ENCODE data around the gene USP11.

The USP11 gene

GRCh38 chrX:47202877-47203276, 29.9 kb upstream of the USP11 start:
- DNase-seq (ENCODE audit: low read depth in 2 of 2): no peak

- DNase-seq (ENCODE audit: low read depth in 2 of 2): no peak
Measured at GRCh38 chrX:47204970-47205369, 27.8 kb upstream of the USP11 start.

DNA sequence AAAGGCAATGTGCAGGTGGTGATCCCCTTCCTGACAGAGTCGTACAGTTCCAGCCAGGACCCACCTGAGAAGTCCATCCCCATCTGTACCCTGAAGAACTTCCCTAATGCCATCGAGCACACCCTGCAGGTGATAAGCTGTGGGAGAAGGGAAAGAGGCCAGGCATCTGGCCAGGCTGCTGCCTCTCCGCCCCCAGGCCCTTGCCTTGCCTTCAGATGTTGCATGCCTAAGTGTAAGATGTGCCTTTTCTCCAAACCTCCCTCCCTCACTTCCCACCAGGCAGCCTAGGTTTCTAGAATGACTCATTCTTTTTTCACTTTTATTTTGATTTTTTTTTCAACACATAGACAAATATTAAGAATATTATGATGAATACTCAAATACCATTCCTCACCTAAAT, 26.5 kb upstream of the USP11 start:
- DNase-seq (ENCODE audit: low read depth in 2 of 2): no peak

DNA sequence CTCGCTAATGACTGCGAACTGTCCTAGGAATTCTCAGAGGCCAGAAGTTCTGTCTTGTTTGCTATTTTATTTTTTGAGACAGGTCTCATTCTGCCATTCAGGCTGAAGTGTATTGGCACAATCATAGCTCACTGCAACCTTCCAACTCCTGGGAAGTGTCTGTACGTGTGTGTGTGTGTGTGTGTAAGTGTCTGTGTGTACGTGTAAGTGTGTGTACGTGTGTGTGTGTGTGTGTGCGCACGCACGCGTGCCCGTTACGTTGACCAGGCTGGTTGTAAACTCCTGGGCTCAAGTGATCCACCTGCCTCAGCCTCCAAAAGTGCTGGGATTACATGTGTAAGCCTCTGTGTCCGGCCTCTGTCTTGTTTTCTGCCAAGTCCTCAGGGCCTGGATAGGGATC, 24.7 kb upstream of the USP11 start:
- DNase-seq (ENCODE audit: low read depth in 2 of 2): no peak

DNA sequence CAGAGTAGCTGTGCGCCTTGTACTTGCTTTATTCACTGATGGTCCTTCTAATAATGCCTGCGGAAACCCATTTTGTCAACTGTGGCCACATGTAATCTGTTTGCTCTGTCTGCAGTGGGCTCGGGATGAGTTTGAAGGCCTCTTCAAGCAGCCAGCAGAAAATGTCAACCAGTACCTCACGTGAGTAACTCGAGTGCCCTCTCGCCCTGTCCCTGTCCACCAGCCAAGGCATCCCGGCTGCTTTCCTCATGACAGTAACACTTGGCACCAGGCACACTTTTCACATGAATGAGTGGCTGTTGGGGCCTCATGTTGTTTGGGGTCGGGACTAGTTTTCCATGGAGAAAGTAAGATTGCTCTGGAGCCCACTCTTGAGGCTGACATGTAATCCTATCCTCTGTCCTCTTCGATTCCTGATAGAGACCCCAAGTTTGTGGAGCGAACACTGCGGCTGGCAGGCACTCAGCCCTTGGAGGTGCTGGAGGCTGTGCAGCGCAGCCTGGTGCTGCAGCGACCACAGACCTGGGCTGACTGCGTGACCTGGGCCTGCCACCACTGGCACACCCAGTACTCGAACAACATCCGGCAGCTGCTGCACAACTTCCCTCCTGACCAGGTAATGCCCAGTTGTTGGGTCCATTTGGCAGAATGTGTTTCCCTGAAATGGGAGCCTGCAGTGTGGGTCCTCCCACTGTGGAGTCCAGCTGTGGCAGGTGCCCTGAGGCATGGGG, 23.1 kb upstream of the USP11 start:
- DNase-seq (ENCODE audit: low read depth in 2 of 2): no peak

DNA sequence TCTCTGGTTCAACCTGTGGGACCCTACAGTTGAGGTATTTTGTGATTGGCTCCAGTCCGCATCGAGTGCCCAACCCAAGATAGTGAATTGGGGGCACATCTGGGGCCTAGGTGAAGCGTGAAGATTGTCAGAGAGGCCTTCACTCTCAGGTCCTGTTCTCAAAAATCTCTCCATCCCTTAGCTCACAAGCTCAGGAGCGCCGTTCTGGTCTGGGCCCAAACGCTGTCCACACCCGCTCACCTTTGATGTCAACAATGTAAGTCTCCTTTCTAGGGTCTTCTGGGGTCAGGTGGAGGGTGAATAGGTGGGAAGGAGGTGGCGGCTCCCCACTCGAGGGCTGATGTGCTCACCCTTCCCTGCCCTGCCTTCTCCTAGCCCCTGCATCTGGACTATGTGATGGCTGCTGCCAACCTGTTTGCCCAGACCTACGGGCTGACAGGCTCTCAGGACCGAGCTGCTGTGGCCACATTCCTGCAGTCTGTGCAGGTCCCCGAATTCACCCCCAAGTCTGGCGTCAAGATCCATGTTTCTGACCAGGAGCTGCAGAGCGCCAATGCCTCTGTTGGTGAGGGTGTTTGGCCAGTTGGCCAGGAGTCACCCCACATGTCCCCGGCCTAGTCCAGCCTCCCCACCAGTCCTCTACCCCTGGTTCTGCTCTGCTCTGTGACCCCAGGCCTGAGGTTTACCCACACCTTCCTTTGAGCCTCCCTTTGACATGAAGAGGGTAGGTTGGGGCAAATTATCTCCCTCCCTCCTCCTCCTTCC, 22.0 kb upstream of the USP11 start:
- no peak for DNase-seq (ENCODE audit: low read depth in 2 of 2)

GRCh38 chrX:47212381-47213293, 20.2 kb upstream of the USP11 start:
- no peak for DNase-seq (ENCODE audit: low read depth in 2 of 2)

- no peak for DNase-seq (ENCODE audit: low read depth in 2 of 2)
Measured at GRCh38 chrX:47214435-47215077, 18.3 kb upstream of the USP11 start.

- DNase-seq (ENCODE audit: low read depth in 2 of 2): no peak
Measured at GRCh38 chrX:47215291-47215900, 17.4 kb upstream of the USP11 start.

DNA sequence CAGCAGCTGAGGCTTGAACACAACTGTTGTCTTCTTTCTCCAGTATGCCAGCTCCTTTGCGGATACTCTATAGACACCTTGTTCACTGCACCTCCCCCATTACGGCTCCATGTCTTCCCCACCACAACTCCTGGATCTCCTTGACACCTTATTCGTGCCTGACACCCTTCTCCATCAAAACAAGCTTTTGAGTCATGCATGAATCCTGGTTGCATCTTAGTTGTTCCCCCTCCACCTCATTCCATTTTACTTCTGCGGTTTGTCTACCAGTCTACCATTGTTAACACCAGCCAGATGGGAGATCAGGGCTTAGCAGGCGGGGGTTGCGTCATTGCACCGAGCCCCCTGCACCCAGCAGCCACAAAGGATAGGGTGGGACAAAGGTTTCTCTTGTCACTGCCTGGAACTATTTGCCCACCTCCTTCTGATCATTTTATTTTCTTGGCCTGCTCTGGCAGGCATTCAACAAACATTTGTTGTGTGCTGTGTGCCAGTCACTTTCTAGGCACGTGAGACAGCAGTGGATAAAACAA, 16.4 kb upstream of the USP11 start:
- no peak for DNase-seq (ENCODE audit: low read depth in 2 of 2)

DNA sequence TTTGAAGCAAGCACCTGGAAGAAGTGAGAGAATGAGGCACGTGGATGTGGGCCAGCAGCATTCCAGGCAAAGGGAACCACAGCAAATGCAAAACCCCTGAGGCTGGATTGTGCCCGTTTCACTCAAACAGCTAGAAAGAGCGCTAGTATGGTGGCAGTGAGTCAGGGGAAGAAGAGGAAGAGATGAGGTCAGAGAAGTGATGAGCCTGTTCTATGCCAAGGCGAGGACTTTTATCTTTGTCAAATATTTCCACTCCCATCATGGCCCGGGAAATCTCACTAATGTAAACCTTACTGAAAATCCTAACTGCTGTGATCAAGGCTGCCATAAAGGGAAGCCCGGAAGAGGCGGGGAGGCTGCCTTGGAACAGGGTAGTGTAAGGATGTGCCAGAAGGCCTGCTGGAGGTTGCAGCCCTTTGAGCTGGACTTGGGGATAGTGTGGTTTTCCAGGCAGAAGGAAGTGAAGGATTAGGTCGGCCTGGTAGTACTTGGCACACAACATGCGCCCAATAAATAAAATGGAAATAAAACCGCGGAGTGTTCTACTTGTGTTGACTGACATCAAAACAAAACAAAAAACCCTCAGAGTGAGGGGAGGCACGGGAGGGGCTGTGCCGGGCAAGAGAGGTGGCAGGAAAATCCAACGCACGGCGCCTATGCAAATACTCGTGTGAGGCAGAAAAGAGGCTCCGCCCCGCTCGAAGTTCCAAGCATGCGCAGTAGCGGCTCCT, 15.5 kb upstream of the USP11 start:
- DNase-seq (ENCODE audit: low read depth in 2 of 2): no peak

DNA sequence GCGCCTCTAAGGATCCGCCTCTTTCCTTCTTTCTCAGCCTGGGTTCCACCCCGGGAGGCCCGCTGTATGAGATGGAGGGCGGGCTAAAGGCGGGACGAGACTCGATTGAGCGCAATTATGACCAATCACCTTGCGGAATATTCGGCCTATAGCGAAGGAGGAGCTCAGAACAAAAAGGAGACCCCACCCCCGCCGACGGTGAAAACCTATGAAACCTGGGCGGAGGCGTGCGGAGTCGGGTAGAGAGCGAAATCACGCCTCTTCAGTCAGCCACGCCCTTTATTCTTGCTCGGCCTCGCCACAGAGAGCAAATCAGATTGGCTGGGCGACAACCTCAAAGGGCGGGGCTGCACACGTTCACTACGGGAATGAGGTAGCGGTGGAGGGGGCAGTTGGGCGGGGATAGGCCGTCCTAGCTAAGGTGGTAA, 14.9 kb upstream of the USP11 start:
- DNase-seq (ENCODE audit: low read depth in 2 of 2): peak; percentile 83 to 91

- DNase-seq (ENCODE audit: low read depth in 2 of 2): peak; percentile 29 to 36
Measured at GRCh38 chrX:47218280-47218919, 14.4 kb upstream of the USP11 start, which contains the start of gene CDK16. CDK16 (plus strand) TSS chrX:47218681; CDS start chrX:47223558, 4,877 bp downstream.

- DNase-seq (ENCODE audit: low read depth in 2 of 2): peak in 1 of 2 donors; percentile 18
Measured at GRCh38 chrX:47218920-47219815, 13.6 kb upstream of the USP11 start.

- no peak for DNase-seq (ENCODE audit: low read depth in 2 of 2)
Measured at GRCh38 chrX:47221756-47222155, 11.1 kb upstream of the USP11 start.

- DNase-seq (ENCODE audit: low read depth in 2 of 2): no peak
Measured at GRCh38 chrX:47222751-47223350, 10.0 kb upstream of the USP11 start.

DNA sequence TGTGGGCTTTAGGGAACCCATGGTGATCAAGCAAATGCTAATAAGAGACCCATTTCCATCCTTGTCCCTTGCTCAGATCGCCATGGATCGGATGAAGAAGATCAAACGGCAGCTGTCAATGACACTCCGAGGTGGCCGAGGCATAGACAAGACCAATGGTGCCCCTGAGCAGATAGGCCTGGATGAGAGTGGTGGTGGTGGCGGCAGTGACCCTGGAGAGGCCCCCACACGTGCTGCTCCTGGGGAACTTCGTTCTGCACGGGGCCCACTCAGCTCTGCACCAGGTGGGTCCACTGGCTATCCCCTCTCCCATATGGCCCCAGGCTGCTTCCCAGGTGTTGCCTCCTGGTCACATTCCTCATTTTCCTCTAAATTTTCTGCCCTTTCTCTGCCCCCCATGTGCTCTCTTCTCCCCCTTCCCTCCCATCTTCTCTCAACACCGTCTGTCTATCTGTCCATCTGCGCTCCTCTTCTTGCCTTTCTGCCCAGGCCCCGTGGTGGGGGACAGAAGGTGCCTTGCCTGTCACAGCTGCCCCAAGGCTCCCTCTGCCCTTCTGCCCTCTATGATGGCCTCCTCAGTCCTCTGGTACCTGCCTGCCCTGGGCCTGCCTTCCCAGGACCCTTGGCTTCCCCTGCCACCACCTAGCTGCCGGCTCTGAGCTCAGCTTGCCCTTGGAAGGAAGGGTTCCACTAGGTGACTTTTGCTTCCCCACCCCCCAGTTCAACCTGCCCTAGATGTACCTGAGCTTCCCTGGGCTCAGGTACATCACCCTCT, 9.1 kb upstream of the USP11 start:
- DNase-seq (ENCODE audit: low read depth in 2 of 2): no peak
